Upper lobe of right lung (tissue), 1 donor: ENCODE measurements around the gene HOGA1. TPM values are rescaled to one million over a fixed set of nuclear protein-coding genes. Genes with fewer than 3 reads are reported as not detected.

ENCODE experiments used
- ATAC-seq: fragments of 200-7000 bp; cut with Tn5 transposase; one replicate; pipeline ENCODE4 v1.9.1; 2020; ENCODE audit warnings: mild to moderate bottlenecking, moderate library complexity
- DNase-seq: peaks from one replicate; pipeline ENCODE4 v3.0.0-alpha.2; 2020
- H3K27ac ChIP-seq: fragments of 200-600 bp; one replicate; pipeline ENCODE4 v1.8.0; 2022
- H3K27me3 ChIP-seq: fragments of 200-600 bp; one replicate; pipeline ENCODE4 v1.8.0; 2022; ENCODE audit warnings: mild to moderate bottlenecking
- H3K36me3 ChIP-seq: fragments of 200-600 bp; one replicate; pipeline ENCODE4 v1.8.0; 2022
- H3K4me1 ChIP-seq: fragments of 200-600 bp; one replicate; pipeline ENCODE4 v1.8.0; 2022
- H3K4me3 ChIP-seq: fragments of 200-600 bp; one replicate; pipeline ENCODE4 v1.8.0; 2022; ENCODE audit warnings: mild to moderate bottlenecking
- H3K9me3 ChIP-seq: fragments of 200-600 bp; one replicate; pipeline ENCODE4 v1.8.0; 2022
- CTCF ChIP-seq: fragments of 200-600 bp; IDR thresholded peaks from one replicate; pipeline ENCODE4 v1.8.0; 2022; ENCODE audit warnings: antibody characterized with exemption
- intact Hi-C: fragments of 100-400 bp; cut with DNase I; formaldehyde crosslinking; loops from one replicate; pipeline ENCODE4 v1.11.0; 2022
- total RNA-seq: library from RNA; stranded (reverse); fragmentation: NEBNext Ultra II Directional; extraction: Animal tissue kit (Norgen Biotek cat#: 25700); gene quantifications from one replicate; pipeline ENCODE4 v1.2.1, GENCODE V29; 2021
- donor health status: DM: no; HTN: yes; CAD: no; lungs with severe emphysema.

Gene HOGA1
- total RNA-seq, 1 donor from 2014 or later: 2.3 TPM

DNA sequence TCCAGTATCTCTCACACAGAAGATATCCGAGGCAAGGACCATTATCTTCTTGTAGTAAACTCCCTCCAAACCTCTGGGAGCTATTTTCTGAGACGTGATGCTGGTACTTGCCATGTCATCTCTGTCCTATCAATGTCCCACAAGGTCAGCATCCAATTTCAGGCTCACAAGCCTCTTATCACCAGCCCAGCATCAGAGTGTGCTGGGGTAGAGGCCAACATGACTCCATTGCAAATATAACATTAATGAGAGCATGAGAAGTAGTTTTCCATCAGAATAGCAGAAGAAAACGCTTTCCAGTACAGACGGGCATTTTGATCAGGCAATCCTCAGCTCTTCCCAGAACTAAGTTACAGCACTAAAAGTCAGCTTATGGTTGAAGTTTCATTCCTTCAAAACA is 43.5 kb downstream of the HOGA1 start:
- Histone ChIP-seq H3K4me3 (no peak overlapping the region), H3K9me3 (no peaks in the 10 kb centered on the region), H3K27ac (no peak overlapping the region), H3K4me1 (no peaks in the 10 kb centered on the region), H3K36me3 (no peaks in the 10 kb centered on the region), H3K27me3 (no peaks in the 10 kb centered on the region)
- intact Hi-C loops: no loop called here
- DNase-seq: no peak
- no peak for ATAC-seq
- TF ChIP-seq CTCF: no peak

- H3K9me3 ChIP-seq: no peaks in the 10 kb centered on the region
- ATAC-seq: peak; percentile 20
Measured at GRCh38 chr10:97628228-97628627, 44.0 kb downstream of the HOGA1 start.

DNA sequence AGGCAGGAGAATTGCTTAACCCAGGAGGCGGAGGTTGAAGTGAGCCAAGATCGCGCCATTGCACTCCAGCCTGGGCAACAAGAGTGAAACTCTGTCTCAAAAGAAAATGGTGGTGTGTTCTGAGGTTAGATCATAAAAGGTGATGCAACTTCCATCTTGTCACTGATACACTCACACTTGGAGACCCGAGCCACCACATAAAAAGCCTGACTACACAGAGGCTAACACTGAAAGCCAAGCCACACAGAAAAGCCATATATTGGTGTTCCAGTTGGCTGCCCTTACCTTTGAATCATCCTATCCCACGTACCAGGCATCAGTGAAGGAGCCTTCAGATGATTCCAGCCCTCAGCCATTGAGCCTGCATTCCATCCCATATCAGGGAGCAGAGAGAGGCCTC is 45.1 kb downstream of the HOGA1 start:
- Histone ChIP-seq H3K36me3 (no peaks in the 10 kb centered on the region), H3K9me3 (no peaks in the 10 kb centered on the region), H3K27ac (no peak overlapping the region), H3K27me3 (no peaks in the 10 kb centered on the region), H3K4me3 (no peak overlapping the region), H3K4me1 (peaks cover 4% of the 10 kb centered on the region)
- intact Hi-C loops: no loop called here
- ATAC-seq: no peak
- TF ChIP-seq CTCF: no peak
- no peak for DNase-seq

More at GRCh38 chr10:97628228-97628627, 44.0 kb downstream of the HOGA1 start:
- no peaks in the 10 kb centered on the region for H3K4me1 ChIP-seq
- H3K36me3 ChIP-seq: no peaks in the 10 kb centered on the region
- TF ChIP-seq CTCF: no peak
- intact Hi-C loops: no loop called here
- H3K27ac ChIP-seq: no peak overlapping the region
- no peak for DNase-seq
- no peak overlapping the region for H3K4me3 ChIP-seq
- no peaks in the 10 kb centered on the region for H3K27me3 ChIP-seq

- ATAC-seq (no peak), DNase-seq (no peak)
- no peaks in the 10 kb centered on the region for H3K27me3 ChIP-seq
- no peak overlapping the region for H3K27ac ChIP-seq
- no peak overlapping the region for H3K4me3 ChIP-seq
- no peak for TF ChIP-seq CTCF
- intact Hi-C loops: no loop called here
- H3K9me3 ChIP-seq: no peaks in the 10 kb centered on the region
- H3K36me3 ChIP-seq: no peaks in the 10 kb centered on the region
- H3K4me1 ChIP-seq: peaks cover 4% of the 10 kb centered on the region
Measured at GRCh38 chr10:97631098-97631497, 46.9 kb downstream of the HOGA1 start.

GRCh38 chr10:97632949-97633884 is 49.0 kb downstream of the HOGA1 start, which contains the start of gene MORN4:
Gene MORN4 (minus strand): TSS chr10:97633500. CDS start chr10:97619653, 13,847 bp downstream.
- Histone ChIP-seq H3K4me3 (peak within 1 kb of the TSS; percentile 81), H3K4me1 (peaks cover 4% of the 10 kb centered on the region), H3K27me3 (no peaks in the 10 kb centered on the region), H3K9me3 (no peaks in the 10 kb centered on the region), H3K27ac (peak within 1 kb of the TSS; percentile 70), H3K36me3 (no peaks in the 10 kb centered on the region)
- TF ChIP-seq CTCF: no peak
- ATAC-seq (peak; percentile 100), DNase-seq (peak; percentile 96)
- intact Hi-C loops: no loop called here
